T-helper 2 cell treated with Interferon-gamma antibody and Interleukin-4, amounts not matched to agents 5 μg/mL and 100 μg/mL, for 36 hours (primary cell): ENCODE measurements around the gene TMEM80.

ENCODE experiments used
- DNase-seq: peaks from one replicate; pipeline ENCODE4 v3.0.0; 2021; ENCODE audit warnings: low spot score
- H3K27ac Mint-ChIP-seq: one replicate; pipeline ENCODE4 v1.8.0; 2021; ENCODE audit warnings: mild to moderate bottlenecking, mixed read lengths
- H3K27me3 Mint-ChIP-seq: one replicate; pipeline ENCODE4 v1.8.0; 2021; ENCODE audit warnings: low read depth, mixed read lengths
- H3K36me3 Mint-ChIP-seq: one replicate; pipeline ENCODE4 v1.8.0; 2021; ENCODE audit warnings: low read depth, mixed read lengths
- H3K4me1 Mint-ChIP-seq: one replicate; pipeline ENCODE4 v1.8.0; 2021; ENCODE audit warnings: low read depth, mixed read lengths
- H3K4me3 Mint-ChIP-seq: one replicate; pipeline ENCODE4 v1.8.0; 2022; ENCODE audit warnings: mild to moderate bottlenecking, moderate library complexity, mixed read lengths
- H3K9me3 Mint-ChIP-seq: one replicate; pipeline ENCODE4 v1.8.0; 2021; ENCODE audit warnings: mixed read lengths

The TMEM80 gene

DNA sequence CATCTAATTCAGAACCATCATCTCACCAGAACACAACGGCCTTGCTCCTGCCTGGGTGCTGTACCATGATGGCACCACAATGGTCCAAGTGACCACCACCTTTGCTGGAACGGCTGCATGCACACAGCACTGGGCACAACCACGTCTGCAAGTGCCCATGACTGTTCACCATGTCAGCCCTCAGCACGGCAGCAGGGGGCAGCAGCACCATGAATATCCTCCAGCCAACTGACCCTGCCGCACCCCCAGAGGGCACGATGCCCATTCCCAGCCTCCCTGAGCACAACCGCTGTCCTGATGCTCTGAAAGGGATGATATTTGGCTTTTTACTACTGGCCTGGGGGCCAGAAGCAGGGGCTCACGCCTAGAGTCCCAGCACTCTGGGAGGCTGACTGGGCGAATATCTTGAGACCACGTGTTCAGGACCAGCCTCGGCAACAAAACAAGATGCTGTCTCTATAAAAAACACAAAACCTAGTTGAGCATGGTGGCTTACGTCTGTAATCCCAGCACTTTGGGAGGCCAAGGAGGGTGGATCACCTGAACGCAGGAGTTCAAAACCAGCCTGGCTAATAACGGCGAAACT is 32.8 kb upstream of the TMEM80 start:
- H3K4me3 Mint-ChIP-seq: no peak overlapping the region
- no peak overlapping the region for H3K27ac Mint-ChIP-seq
- H3K4me1 Mint-ChIP-seq: no peaks in the 10 kb centered on the region
- DNase-seq: peak; percentile 15
- peaks cover 11% of the 10 kb centered on the region for H3K36me3 Mint-ChIP-seq
- no peaks in the 10 kb centered on the region for H3K27me3 Mint-ChIP-seq
- no peaks in the 10 kb centered on the region for H3K9me3 Mint-ChIP-seq

DNA sequence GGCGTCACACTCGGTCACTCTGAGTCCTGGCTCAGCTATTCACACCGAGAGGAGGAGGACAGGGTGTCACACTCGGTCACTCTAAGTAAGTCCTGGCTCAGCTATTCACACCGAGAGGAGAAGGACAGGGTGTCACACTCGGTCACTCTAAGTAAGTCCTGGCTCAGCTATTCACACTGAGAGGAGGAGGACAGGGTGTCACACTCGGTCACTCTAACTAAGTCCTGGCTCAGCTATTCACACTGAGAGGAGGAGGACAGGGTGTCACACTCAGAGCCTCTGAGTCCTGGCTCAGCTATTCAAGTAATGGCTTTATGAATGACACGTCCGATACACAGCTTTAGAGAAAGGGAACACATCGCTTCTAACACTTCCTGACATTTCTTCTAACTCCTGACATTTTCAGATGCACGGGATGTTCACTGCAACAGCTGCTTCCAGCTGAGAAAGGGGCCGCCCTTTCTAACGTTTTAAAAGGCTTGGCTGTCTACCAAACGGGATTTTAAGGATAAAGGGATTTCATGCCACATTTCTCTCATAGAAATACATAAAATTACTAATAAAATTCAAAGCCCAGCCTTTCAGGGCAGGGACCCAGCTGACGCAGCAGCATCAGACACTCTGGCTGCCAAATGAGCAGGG is 30.4 kb upstream of the TMEM80 start:
- no peaks in the 10 kb centered on the region for H3K27me3 Mint-ChIP-seq
- H3K9me3 Mint-ChIP-seq: no peaks in the 10 kb centered on the region
- no peaks in the 10 kb centered on the region for H3K4me1 Mint-ChIP-seq
- no peak for DNase-seq
- peaks cover 12% of the 10 kb centered on the region for H3K36me3 Mint-ChIP-seq
- no peak overlapping the region for H3K27ac Mint-ChIP-seq
- H3K4me3 Mint-ChIP-seq: no peak overlapping the region

DNA sequence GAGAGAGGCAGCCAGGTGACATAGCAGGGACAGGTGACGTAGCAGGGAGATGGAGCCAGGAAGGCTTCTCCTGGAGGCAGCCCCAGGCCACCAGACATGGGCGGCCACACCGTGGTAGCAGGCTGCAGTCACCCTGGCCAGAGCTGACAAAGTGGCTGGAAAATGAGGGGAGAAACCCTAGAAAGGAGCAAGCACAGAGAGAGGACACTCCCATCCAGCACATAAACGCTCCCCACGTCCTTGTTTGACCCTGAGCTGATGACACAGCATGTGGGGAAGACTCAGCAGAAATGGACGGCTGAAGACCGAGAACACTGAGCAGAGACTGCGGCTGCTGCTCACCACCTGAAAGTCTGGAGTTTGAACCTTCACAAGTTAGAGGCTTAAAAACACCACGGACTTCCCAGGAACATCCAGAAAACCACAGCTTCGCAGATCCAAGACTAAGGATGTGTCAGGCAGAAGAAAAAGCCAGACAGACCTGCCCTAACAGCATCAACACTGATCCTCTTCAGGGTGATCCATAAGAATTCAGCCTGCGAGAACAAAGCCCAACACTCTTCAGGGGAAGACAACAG is 29.8 kb upstream of the TMEM80 start:
- Mint-ChIP-seq H3K9me3 (no peaks in the 10 kb centered on the region), H3K27me3 (no peaks in the 10 kb centered on the region), H3K4me1 (no peaks in the 10 kb centered on the region), H3K4me3 (no peak overlapping the region), H3K36me3 (peaks cover 12% of the 10 kb centered on the region), H3K27ac (no peak overlapping the region)
- DNase-seq: no peak

DNA sequence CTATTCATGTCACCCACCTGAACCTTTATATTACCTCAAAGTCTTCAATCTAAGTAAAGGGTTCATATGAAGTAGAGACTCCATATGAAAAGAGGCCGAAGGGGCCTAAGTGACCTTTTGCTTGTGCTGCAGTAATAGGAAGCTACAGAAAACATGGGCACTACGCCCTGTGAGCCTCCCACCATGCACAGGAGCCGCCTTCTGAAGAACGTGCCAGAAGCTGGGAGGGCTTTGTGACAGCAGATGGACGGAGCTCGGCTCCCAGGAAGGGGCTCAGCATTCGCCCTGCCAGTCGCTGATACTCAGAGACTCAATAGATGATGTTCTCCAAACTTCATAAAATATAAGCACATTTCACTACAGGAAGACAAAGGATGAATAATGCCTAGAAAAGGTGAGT is 21.8 kb upstream of the TMEM80 start:
- Mint-ChIP-seq H3K36me3 (peaks cover 26% of the 10 kb centered on the region), H3K9me3 (no peaks in the 10 kb centered on the region), H3K4me3 (no peak overlapping the region), H3K27me3 (no peaks in the 10 kb centered on the region), H3K27ac (no peak overlapping the region), H3K4me1 (no peaks in the 10 kb centered on the region)
- no peak for DNase-seq

DNA sequence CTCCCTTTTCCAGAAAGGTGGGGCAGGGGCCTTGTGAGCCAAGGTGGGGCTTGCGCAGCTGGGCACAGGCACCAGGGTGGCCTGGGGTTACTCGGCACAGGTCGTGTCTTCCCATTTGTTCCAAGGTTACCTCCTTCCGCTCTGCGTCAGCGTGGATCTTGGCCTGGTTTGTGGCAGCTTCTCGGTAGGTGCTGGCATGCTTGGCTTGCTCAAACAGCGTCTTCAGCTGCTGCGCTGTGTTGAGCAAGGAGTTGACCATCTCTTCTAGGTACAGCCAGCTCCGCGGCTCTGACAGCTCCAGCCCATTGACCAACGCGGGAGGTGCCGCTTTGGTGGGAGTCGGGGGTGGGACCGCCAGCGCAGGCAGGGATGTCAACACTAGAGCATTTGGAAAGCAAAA is 21.2 kb upstream of the TMEM80 start:
- no peak for DNase-seq
- H3K4me3 Mint-ChIP-seq: no peak overlapping the region
- H3K9me3 Mint-ChIP-seq: no peaks in the 10 kb centered on the region
- H3K4me1 Mint-ChIP-seq: no peaks in the 10 kb centered on the region
- H3K27ac Mint-ChIP-seq: no peak overlapping the region
- peaks cover 26% of the 10 kb centered on the region for H3K36me3 Mint-ChIP-seq
- H3K27me3 Mint-ChIP-seq: no peaks in the 10 kb centered on the region

DNA sequence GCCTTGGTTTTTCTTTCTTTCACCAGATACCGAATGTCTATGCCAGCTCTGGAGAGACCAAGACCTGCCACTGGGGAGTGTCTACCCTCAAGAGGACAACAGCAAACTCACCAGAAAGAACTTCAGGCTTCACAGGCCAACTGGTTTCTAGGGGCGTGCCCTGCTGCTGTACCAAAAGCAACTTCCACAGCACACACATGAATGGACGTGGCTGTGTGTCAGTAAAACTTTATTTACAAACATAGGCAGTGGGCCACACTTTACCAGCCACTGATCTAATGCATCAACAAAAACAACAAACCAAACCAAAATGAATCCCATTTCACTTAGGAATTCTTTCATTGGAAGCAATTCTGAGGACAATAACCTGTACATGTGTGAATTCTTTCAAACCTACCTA is 17.3 kb upstream of the TMEM80 start:
- Mint-ChIP-seq H3K4me1 (no peaks in the 10 kb centered on the region), H3K36me3 (peaks cover 44% of the 10 kb centered on the region), H3K4me3 (no peak overlapping the region), H3K27ac (no peak overlapping the region), H3K27me3 (no peaks in the 10 kb centered on the region), H3K9me3 (no peaks in the 10 kb centered on the region)
- DNase-seq: no peak

DNA sequence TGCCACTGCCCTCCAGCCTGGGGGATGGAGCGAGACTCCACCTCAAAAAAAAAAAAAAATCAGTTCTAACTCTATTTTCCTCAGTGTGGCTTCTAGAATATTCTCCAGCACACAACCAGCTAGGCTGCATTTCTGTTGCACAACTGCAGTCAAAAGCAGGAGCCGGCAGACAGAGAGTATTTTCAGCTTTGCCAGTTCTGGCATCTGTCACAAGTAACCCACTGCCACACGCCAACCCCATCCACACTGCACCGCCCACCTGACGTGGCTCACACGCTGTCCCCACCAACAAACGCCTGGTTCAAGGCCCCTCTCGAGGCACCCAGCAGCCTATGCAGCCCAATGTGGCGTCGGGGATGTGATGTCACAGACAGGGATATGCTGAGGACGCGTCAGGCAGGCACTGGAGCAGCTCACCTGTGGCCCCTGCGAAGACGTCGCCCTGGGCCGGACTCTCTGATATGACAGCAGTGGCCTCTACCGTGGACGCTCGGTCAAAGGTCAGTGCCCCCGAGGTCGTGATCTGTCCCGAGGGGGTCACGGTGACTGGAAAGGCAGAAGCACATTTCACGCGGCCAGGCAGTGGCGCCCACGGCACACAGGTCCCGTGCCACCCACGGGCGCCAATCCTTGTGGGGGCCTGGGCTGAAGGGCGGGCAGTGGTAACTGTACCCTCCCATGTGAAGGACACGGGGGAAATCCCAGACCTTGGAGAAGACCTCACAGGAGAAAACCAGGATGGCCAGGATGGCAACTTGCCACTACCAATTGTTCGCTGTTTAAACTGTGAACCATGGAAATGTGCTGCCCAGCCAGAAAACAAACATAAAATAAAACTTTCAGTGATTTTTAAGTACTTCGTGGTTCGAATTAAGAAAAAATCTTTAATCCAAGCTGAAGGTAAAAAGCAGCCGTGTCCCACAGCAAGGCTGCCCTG is 16.1 kb upstream of the TMEM80 start:
- H3K4me3 Mint-ChIP-seq: no peak overlapping the region
- no peaks in the 10 kb centered on the region for H3K27me3 Mint-ChIP-seq
- no peaks in the 10 kb centered on the region for H3K4me1 Mint-ChIP-seq
- H3K9me3 Mint-ChIP-seq: no peaks in the 10 kb centered on the region
- H3K27ac Mint-ChIP-seq: no peak overlapping the region
- DNase-seq: no peak
- H3K36me3 Mint-ChIP-seq: peaks cover 48% of the 10 kb centered on the region

DNA sequence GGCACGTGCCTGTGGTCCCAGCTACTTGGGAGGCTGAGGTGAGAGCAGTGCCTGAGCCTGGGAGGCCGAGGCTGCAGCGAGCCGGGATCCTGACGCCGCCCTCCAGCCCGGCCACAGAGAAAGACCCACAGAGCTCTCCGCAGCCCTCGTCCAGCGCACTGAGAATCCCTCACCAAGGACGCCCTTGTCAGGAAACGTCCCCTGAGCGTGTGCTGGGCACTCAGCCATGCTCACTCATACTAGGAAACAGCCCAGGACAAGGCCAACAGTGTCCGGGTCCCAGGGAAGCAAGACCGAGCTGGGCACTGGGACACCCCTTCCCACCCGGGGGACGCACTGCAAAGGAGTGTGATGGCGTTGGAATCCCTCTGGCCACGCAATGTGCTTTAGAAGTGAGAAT is 15.1 kb upstream of the TMEM80 start:
- Mint-ChIP-seq H3K9me3 (no peaks in the 10 kb centered on the region), H3K4me3 (no peak overlapping the region), H3K4me1 (no peaks in the 10 kb centered on the region), H3K27me3 (no peaks in the 10 kb centered on the region), H3K27ac (no peak overlapping the region), H3K36me3 (peaks cover 50% of the 10 kb centered on the region)
- no peak for DNase-seq

DNA sequence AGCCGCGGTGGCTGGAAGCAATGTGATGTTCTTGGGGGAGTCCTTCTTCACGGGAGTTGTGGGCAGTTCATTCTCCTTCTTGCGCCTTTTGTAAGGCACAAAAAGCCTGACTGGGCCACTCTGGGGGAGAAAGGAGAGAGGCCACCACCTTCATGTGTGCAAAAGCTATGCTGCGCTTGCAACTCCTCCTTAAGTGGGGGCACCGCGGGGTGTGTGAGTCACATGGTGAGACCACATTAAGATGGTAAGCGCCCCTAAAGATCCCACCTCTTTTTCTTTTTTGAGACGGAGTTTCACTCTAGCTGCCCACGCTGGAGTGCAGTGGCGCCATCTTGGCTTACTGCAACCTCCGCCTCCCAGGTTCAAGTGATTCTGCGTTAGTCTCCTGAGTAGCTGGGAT is 14.6 kb upstream of the TMEM80 start:
- H3K36me3 Mint-ChIP-seq: peaks cover 50% of the 10 kb centered on the region
- DNase-seq: no peak
- H3K9me3 Mint-ChIP-seq: no peaks in the 10 kb centered on the region
- no peak overlapping the region for H3K27ac Mint-ChIP-seq
- no peaks in the 10 kb centered on the region for H3K4me1 Mint-ChIP-seq
- H3K27me3 Mint-ChIP-seq: no peaks in the 10 kb centered on the region
- no peak overlapping the region for H3K4me3 Mint-ChIP-seq

DNA sequence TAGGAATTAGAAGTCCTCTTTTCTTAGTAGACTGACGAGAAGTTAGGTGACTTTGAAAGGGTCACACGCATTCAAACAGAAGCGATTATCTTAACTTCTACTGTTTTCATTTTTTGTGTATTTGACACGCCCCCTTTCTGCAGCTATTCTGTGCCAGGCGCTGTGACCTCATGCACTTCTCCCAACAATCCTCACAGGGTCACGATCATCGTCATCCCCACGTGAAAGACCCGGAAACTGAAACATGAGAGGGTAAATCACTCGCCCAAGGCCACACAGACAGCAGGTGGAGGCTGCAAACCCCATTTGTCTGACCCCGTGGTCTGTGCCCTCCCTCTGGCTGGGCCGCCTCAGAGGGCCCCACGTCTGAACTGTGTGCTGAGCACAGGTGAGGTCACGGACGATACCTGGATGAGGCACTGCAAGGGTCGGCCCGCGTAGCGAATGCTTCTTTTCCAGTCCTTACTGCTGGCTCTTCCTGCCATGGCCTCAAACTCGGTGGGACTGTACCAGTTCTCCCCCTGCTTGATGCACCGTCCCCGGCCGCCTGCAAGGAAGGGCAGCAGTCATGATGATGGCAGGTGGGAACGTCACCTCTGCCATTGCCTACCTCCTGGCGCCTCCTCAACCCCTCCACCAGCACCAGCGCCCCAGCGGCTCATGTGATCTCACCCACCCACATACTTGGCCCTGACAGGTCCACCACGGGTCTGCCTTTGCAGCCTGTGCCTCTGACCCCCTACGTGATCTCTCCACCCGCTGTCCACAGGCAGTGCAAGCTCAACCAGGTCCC is 9.0 kb upstream of the TMEM80 start:
- Mint-ChIP-seq H3K27ac (no peak overlapping the region), H3K27me3 (no peaks in the 10 kb centered on the region), H3K9me3 (no peaks in the 10 kb centered on the region), H3K36me3 (peaks cover 51% of the 10 kb centered on the region), H3K4me1 (peaks cover 12% of the 10 kb centered on the region), H3K4me3 (no peak overlapping the region)
- DNase-seq: no peak

DNA sequence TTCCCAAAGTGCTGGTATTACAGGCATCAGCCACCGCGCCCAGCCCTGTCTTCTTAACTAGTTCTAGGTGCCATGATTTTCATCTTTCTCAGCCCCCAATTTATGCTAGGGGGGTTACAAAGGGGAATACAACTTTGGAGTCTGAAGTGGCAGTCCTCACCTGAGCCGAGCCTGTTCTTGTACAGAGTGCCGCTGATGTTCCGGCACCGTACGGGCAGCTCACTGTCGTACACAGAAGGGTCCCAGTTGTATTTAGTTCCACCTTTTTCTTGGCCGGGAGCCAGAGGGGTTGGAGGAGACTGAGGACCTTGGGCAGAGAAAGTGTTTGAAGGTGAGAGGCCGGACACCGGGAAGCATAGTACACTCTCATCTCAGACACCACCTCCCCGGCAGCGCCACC is 7.9 kb upstream of the TMEM80 start:
- H3K4me3 Mint-ChIP-seq: no peak overlapping the region
- DNase-seq: no peak
- H3K9me3 Mint-ChIP-seq: no peaks in the 10 kb centered on the region
- no peaks in the 10 kb centered on the region for H3K27me3 Mint-ChIP-seq
- no peak overlapping the region for H3K27ac Mint-ChIP-seq
- peaks cover 43% of the 10 kb centered on the region for H3K36me3 Mint-ChIP-seq
- H3K4me1 Mint-ChIP-seq: peaks cover 20% of the 10 kb centered on the region

DNA sequence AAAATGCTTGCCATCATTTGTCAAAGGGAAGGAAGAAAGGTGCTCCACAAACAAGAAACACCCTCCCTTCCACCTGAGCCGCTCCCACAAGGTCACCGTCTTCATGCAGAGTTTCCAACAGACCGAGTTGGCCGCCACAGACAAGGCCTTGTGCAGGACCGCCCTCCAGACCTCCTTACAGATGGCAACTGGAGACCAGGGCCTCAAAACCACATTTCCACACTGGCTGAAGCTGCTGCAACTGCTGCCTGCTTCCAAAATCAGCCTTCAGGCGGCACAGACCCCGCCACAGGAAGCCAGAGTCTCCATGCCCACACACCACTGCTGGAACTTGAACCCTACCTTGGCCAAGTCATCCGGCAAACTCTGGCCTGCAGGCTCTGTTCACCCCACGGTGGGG is 6.9 kb upstream of the TMEM80 start:
- peaks cover 39% of the 10 kb centered on the region for H3K36me3 Mint-ChIP-seq
- peaks cover 28% of the 10 kb centered on the region for H3K4me1 Mint-ChIP-seq

DNA sequence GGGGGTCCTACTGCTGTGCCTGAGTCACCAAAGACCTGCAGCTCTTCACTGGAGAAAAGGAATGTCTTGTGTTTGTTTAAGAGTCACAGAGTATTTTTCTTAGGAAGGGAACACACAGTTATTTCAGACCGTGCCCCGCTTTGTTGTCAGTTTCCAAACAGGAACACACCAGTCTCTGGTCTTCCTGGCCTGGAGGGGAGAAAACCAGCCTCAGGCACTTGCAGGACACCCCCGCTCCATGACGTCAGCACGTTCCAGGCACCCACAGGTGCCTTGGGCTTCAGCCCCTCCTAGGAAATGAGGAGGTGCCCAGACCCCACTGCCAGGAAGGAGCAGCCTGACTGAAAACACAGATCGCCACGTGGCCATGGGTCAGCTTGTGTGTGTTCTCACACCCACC is 6.0 kb upstream of the TMEM80 start:
- Mint-ChIP-seq H3K4me3 (no peak overlapping the region), H3K27me3 (no peaks in the 10 kb centered on the region), H3K9me3 (no peaks in the 10 kb centered on the region), H3K36me3 (peaks cover 30% of the 10 kb centered on the region), H3K27ac (no peak overlapping the region), H3K4me1 (peaks cover 28% of the 10 kb centered on the region)
- DNase-seq: no peak

More for the DNA sequence above, 6.9 kb upstream of the TMEM80 start:
- Mint-ChIP-seq H3K4me3 (no peak overlapping the region), H3K27ac (no peak overlapping the region), H3K9me3 (no peaks in the 10 kb centered on the region), H3K27me3 (no peaks in the 10 kb centered on the region)
- no peak for DNase-seq
